H9 (cell line): Measurements from ENCODE around the gene A2ML1. TPM values are rescaled to one million over a fixed set of nuclear protein-coding genes. Genes with fewer than 3 reads are reported as not detected.

ENCODE experiments used
- DNase-seq: peaks from one replicate; pipeline ENCODE4 v3.0.0-alpha.2; 2017
- H2AFZ ChIP-seq: one replicate; pipeline ENCODE4 v1.6.1; 2013; ENCODE audit warnings: mild to moderate bottlenecking, low read length, control low read depth, moderate library complexity
- H2AK5ac ChIP-seq: 2 replicates; pipeline ENCODE4 v1.6.1; 2013; ENCODE audit warnings: low read length, control low read depth, mixed read lengths; ENCODE audit not compliant: insufficient read length
- H2BK120ac ChIP-seq: one replicate; pipeline ENCODE4 v1.6.1; 2013; ENCODE audit warnings: low read depth, mild to moderate bottlenecking, low read length, control low read depth, inconsistent platforms; ENCODE audit not compliant: poor library complexity, severe bottlenecking
- H2BK12ac ChIP-seq: 2 replicates; pipeline ENCODE4 v1.6.1; 2013; ENCODE audit warnings: low read length, control low read depth, mixed read lengths, low read depth; ENCODE audit not compliant: insufficient read length
- H2BK15ac ChIP-seq: 2 replicates; pipeline ENCODE4 v1.6.1; 2013; ENCODE audit warnings: low read depth, low read length, control low read depth
- H2BK20ac ChIP-seq: one replicate; pipeline ENCODE4 v1.6.1; 2013; ENCODE audit warnings: low read depth, mild to moderate bottlenecking, low read length, control low read depth, inconsistent platforms; ENCODE audit not compliant: poor library complexity, severe bottlenecking
- H2BK5ac ChIP-seq: 2 replicates; pipeline ENCODE4 v1.6.1; 2013; ENCODE audit warnings: low read length, control low read depth, mixed read lengths; ENCODE audit not compliant: insufficient read length
- H3K14ac ChIP-seq: 2 replicates; pipeline ENCODE4 v1.6.1; 2013; ENCODE audit warnings: low read length, control low read depth; ENCODE audit not compliant: insufficient read depth
- H3K18ac ChIP-seq: 2 replicates; pipeline ENCODE4 v1.6.1; 2013; ENCODE audit warnings: low read depth, mild to moderate bottlenecking, mixed read lengths, low read length, control low read depth; ENCODE audit not compliant: insufficient read length
- H3K23ac ChIP-seq: 2 replicates; pipeline ENCODE4 v1.6.1; 2013; ENCODE audit warnings: low read length, control low read depth, mixed read lengths, low read depth; ENCODE audit not compliant: insufficient read length
- H3K23me2 ChIP-seq: 2 replicates; pipeline ENCODE4 v1.6.1; 2013; ENCODE audit warnings: low read depth, mild to moderate bottlenecking, mixed read lengths, low read length, control low read depth; ENCODE audit not compliant: insufficient read length, poor library complexity, severe bottlenecking
- H3K27ac ChIP-seq: 2 replicates; pipeline ENCODE4 v1.5.1; 2013; ENCODE audit warnings: low read length, control low read depth, mixed read lengths, low read depth; ENCODE audit not compliant: insufficient read length
- H3K27me3 ChIP-seq: 2 replicates; pipeline ENCODE4 v1.6.1; 2013; ENCODE audit warnings: low read length, control low read depth, inconsistent platforms; ENCODE audit not compliant: insufficient read depth
- H3K4ac ChIP-seq: 2 replicates; pipeline ENCODE4 v1.6.1; 2013; ENCODE audit warnings: low read depth, mild to moderate bottlenecking, control low read depth, inconsistent platforms, low read length, moderate library complexity
- H3K4me1 ChIP-seq: 2 replicates; pipeline ENCODE4 v1.6.1; 2013; ENCODE audit warnings: low read length, control low read depth, inconsistent platforms; ENCODE audit not compliant: insufficient read depth
- H3K4me2 ChIP-seq: 2 replicates; pipeline ENCODE4 v1.6.1; 2013; ENCODE audit warnings: low read length, control low read depth, mixed read lengths; ENCODE audit not compliant: insufficient read length, insufficient read depth
- H3K56ac ChIP-seq: 2 replicates; pipeline ENCODE4 v1.6.1; 2013; ENCODE audit warnings: low read depth, mild to moderate bottlenecking, mixed read lengths, low read length, control low read depth; ENCODE audit not compliant: insufficient read length
- H3K79me1 ChIP-seq: 2 replicates; pipeline ENCODE4 v1.6.1; 2013; ENCODE audit warnings: low read depth, mild to moderate bottlenecking, moderate library complexity, low read length, control low read depth, inconsistent platforms; ENCODE audit not compliant: insufficient read depth, poor library complexity, severe bottlenecking
- H3K79me2 ChIP-seq: 2 replicates; pipeline ENCODE4 v1.6.1; 2013; ENCODE audit warnings: low read length, control low read depth, inconsistent platforms; ENCODE audit not compliant: insufficient read depth
- H3K9ac ChIP-seq: 2 replicates; pipeline ENCODE4 v1.6.1; 2013; ENCODE audit warnings: low read length, control low read depth, mixed read lengths; ENCODE audit not compliant: insufficient read length; ENCODE audit errors: extremely low read depth
- H3K9me3 ChIP-seq: one replicate; pipeline ENCODE4 v1.6.1; 2013; ENCODE audit warnings: low read depth, low read length, inconsistent platforms; ENCODE audit not compliant: control insufficient read depth
- H3T11ph ChIP-seq: one replicate; pipeline ENCODE4 v1.6.1; 2013; ENCODE audit warnings: mild to moderate bottlenecking, low read length, control low read depth, inconsistent platforms
- H4K20me1 ChIP-seq: one replicate; pipeline ENCODE4 v1.6.1; 2013; ENCODE audit not compliant: control insufficient read depth, insufficient read length, insufficient read depth
- H4K5ac ChIP-seq: 2 replicates; pipeline ENCODE4 v1.6.1; 2013; ENCODE audit warnings: low read depth, mild to moderate bottlenecking, mixed read lengths, low read length, control low read depth; ENCODE audit not compliant: insufficient read length
- H4K8ac ChIP-seq: replicated peaks from 2 replicates; pipeline ENCODE4 v1.6.1; 2013; ENCODE audit warnings: low read length, control low read depth, mixed read lengths, low read depth; ENCODE audit not compliant: insufficient read length
- H4K91ac ChIP-seq: 2 replicates; pipeline ENCODE4 v1.6.1; 2013; ENCODE audit warnings: low read depth, mild to moderate bottlenecking, moderate library complexity, mixed read lengths, low read length, control low read depth; ENCODE audit not compliant: insufficient read length
- H3K27ac Mint-ChIP-seq, 3 experiments: 2 replicates in 2 of 3; 3 replicates in 1 of 3; pipeline ENCODE4 v1.8.0; 2020 to 2021; ENCODE audit warnings: mixed read lengths in 3 of 3, mild to moderate bottlenecking in 1 of 3, moderate library complexity in 1 of 3
- H3K27me3 Mint-ChIP-seq: 2 replicates; pipeline ENCODE4 v1.8.0; 2021; ENCODE audit warnings: low read depth, mild to moderate bottlenecking, moderate library complexity, mixed read lengths
- H3K36me3 Mint-ChIP-seq, 3 experiments: 2 replicates in 2 of 3; 3 replicates in 1 of 3; pipeline ENCODE4 v1.8.0; 2020 to 2021; ENCODE audit warnings: low read depth in 3 of 3, mixed read lengths in 3 of 3; ENCODE audit not compliant: insufficient read depth in 1 of 3
- H3K4me1 Mint-ChIP-seq, 2 experiments: 2 replicates each; pipeline ENCODE4 v1.8.0; 2020; ENCODE audit warnings: mixed read lengths in 2 of 2
- H3K4me3 Mint-ChIP-seq, 2 experiments: 2 replicates in 1 of 2; 3 replicates in 1 of 2; pipeline ENCODE4 v1.8.0; 2020 to 2021; ENCODE audit warnings: mild to moderate bottlenecking in 2 of 2, mixed read lengths in 2 of 2, moderate library complexity in 1 of 2
- H3K9me3 Mint-ChIP-seq, 2 experiments: 2 replicates in 1 of 2; 3 replicates in 1 of 2; pipeline ENCODE4 v1.8.0; 2020; ENCODE audit warnings: mild to moderate bottlenecking in 2 of 2, mixed read lengths in 2 of 2, moderate library complexity in 1 of 2
- CTCF ChIP-seq: fragments of 200-600 bp; sonication (generic); conservative IDR thresholded peaks from 3 replicates; pipeline ENCODE4 v1.8.0; 2021; ENCODE audit warnings: antibody characterized with exemption, mild to moderate bottlenecking
- WGBS: extraction: QIAGEN DNeasy Blood & Tissue Kit; methylation state at CpG from one replicate; pipeline ENCODE4 v1.1.7; 2013; ENCODE audit warnings: missing lambda C conversion rate, low lambda C conversion rate, mixed read lengths; ENCODE audit not compliant: insufficient read length; ENCODE audit errors: extremely low coverage; 5-methylcytosine and 5-hydroxymethylcytosine counted together
- total RNA-seq: library from RNA; stranded (reverse); gene quantifications from 2 replicates; pipeline ENCODE4 v1.2.1, GENCODE V29; 2021

Gene A2ML1
- total RNA-seq, 1 experiment from 2014 or later, result 2.8 TPM

GRCh38 chr12:8779281-8779680 is 43.1 kb upstream of the A2ML1 start:
- Histone ChIP-seq H3K9me3 (no peaks in the 10 kb centered on the region), H2BK5ac (no peak overlapping the region), H3K9ac (no peak overlapping the region), H3K27me3 (no peaks in the 10 kb centered on the region), H2AK5ac (no peak overlapping the region), H2AFZ (no peak overlapping the region), H3K4ac (no peak overlapping the region), H3K27ac (no peak overlapping the region), H3K79me2 (no peaks in the 10 kb centered on the region), H2BK12ac (no peak overlapping the region), H3K79me1 (no peaks in the 10 kb centered on the region), H4K91ac (no peak overlapping the region), H4K20me1 (no peaks in the 10 kb centered on the region), H3K23ac (no peak overlapping the region), H3T11ph (no peak overlapping the region), H4K8ac (no peak overlapping the region), H3K14ac (no peak overlapping the region), H3K4me2 (no peak overlapping the region), H4K5ac (no peak overlapping the region), H3K56ac (no peak overlapping the region), H3K23me2 (no peaks in the 10 kb centered on the region), H3K4me1 (no peaks in the 10 kb centered on the region), H2BK20ac (no peak overlapping the region), H2BK15ac (no peak overlapping the region), H2BK120ac (no peak overlapping the region), H3K18ac (no peak overlapping the region)
- peak; percentile 26 for DNase-seq
- H3K36me3 Mint-ChIP-seq, result peaks cover 12 to 49% (median 43%) of the 10 kb centered on the region in 3 experiments
- TF ChIP-seq CTCF, result no peak
- no CpG with 5 or more reads among the region's 4 CpGs for WGBS
- H3K9me3 Mint-ChIP-seq, result no peaks in the 10 kb centered on the region
- no peak overlapping the region for H3K4me3 Mint-ChIP-seq
- peak overlapping the region in 1 of 3 experiments; percentile 64; a peak in 1 of 7 replicates for H3K27ac Mint-ChIP-seq
- peaks cover 29% of the 10 kb centered on the region in 2 experiments for H3K4me1 Mint-ChIP-seq
- H3K27me3 Mint-ChIP-seq, result no peaks in the 10 kb centered on the region
